ENCODE results near the gene RNF31. TPM values are rescaled to one million over a fixed set of nuclear protein-coding genes. Genes with fewer than 3 reads are reported as not detected.

RNF31 gene
- total and polyA plus RNA-seq, 2 donors (not counting 3 experiments of a cell fraction or from before 2014, with no cell fraction given): 32.3 to 69.7 TPM

DNA sequence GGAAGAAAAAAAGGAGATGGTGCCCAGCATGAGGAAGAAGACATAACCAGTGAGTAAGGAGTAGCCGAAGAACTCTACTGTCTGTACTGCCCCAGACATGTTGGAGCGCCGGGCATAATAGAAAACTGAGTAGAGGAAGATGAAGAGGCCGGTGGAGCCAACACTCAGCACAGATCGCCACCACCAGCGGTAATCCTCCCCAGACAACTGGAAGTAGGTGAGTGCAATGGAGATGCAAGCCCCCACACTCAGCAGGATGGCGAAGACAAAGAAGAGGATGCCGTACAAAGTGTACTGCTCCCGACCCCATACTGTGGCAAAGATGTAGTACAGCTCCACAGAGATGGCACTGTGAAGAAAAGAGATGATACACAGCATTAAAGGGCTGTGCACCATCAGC lies 42.2 kb downstream of the RNF31 start:
- no peaks in the 10 kb centered on the region for H3K9me1 ChIP-seq (replicated peaks; ENCODE audit: control insufficient read depth, extremely low read depth, insufficient read depth, low read length)
- CTCF ChIA-PET: interaction anchor here (1.0 to 1.6 kb wide), 4 partner anchors 24 to 108 kb away, joined by 3 to 6 read pairs (median 4); partner anchors contain the start of genes CHMP4A, IRF9 and MDP1
- H2AFZ ChIP-seq (ENCODE audit: low read depth, low read length): no peak overlapping the region
- DNase-seq (ENCODE audit: low read depth, low spot score): no peak
- BruUV-seq (replicated peaks): no TSS peak
- intact Hi-C loops (cut with micrococcal nuclease): loop anchor here (2.0 kb wide), 4 partner anchors 29 to 107 kb away; partner anchors contain the start of genes DCAF11, IRF9, NRL and PSME2
- peaks cover 8% of the 10 kb centered on the region for H3K4me1 ChIP-seq (ENCODE audit: control insufficient read depth, extremely low read depth, insufficient read depth, low read length)
- no peak overlapping the region for H3K4me3 ChIP-seq (replicated peaks in 1 of 3; ENCODE audit: insufficient read depth in 1 of 3, low read depth in 1 of 3, low read length in 3 of 3)
- peaks cover 24% of the 10 kb centered on the region for H3K79me2 ChIP-seq (ENCODE audit: control insufficient read depth, insufficient read depth, low read length)
- no peak overlapping the region for H3K27ac ChIP-seq (ENCODE audit: insufficient read depth, low read depth, low read length)
- no peaks in the 10 kb centered on the region for H3K27me3 ChIP-seq (ENCODE audit: control insufficient read depth in 2 of 2, insufficient read depth in 2 of 2, low read length in 2 of 2)
- POLR2A ChIA-PET: interaction anchor here (1.0 kb wide), 1 partner anchor 24 kb away, joined by 5 read pairs; the partner anchor contains the start of gene CHMP4A
- peaks cover 5 to 31% of the 10 kb centered on the region in 2 experiments for H3K36me3 ChIP-seq (ENCODE audit: control insufficient read depth in 2 of 2, extremely low read depth in 1 of 2, insufficient read depth in 2 of 2, low read length in 2 of 2)
- H3K9me3 ChIP-seq (replicated peaks; ENCODE audit: control insufficient read depth, insufficient read depth, low read length): no peaks in the 10 kb centered on the region
- TF ChIP-seq, protein P1, sequence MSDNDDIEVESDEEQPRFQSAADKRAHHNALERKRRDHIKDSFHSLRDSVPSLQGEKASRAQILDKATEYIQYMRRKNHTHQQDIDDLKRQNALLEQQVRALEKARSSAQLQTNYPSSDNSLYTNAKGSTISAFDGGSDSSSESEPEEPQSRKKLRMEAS (IDR thresholded peaks at IDR 0.05; ENCODE audit: insufficient read depth, insufficient read length): no peak
- no peak for TF ChIP-seq GATA2 (IDR thresholded peaks at IDR 0.05; ENCODE audit: insufficient read depth, insufficient read length, low read depth, low read length)
- no peak for TF ChIP-seq JUN (IDR thresholded peaks at IDR 0.05; ENCODE audit: borderline replicate concordance, insufficient read depth, insufficient read length, low read depth)
- TF ChIP-seq POLR2AphosphoS5 (IDR thresholded peaks at IDR 0.05; ENCODE audit: insufficient read depth, low read depth, low read length): no peak
- TF ChIP-seq, protein P2, sequence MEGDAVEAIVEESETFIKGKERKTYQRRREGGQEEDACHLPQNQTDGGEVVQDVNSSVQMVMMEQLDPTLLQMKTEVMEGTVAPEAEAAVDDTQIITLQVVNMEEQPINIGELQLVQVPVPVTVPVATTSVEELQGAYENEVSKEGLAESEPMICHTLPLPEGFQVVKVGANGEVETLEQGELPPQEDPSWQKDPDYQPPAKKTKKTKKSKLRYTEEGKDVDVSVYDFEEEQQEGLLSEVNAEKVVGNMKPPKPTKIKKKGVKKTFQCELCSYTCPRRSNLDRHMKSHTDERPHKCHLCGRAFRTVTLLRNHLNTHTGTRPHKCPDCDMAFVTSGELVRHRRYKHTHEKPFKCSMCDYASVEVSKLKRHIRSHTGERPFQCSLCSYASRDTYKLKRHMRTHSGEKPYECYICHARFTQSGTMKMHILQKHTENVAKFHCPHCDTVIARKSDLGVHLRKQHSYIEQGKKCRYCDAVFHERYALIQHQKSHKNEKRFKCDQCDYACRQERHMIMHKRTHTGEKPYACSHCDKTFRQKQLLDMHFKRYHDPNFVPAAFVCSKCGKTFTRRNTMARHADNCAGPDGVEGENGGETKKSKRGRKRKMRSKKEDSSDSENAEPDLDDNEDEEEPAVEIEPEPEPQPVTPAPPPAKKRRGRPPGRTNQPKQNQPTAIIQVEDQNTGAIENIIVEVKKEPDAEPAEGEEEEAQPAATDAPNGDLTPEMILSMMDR (IDR thresholded peaks at IDR 0.05; ENCODE audit: extremely low read depth in 1 of 2, insufficient read depth in 1 of 2, low read depth in 1 of 2, low read length in 2 of 2): no peak
- TF ChIP-seq FOS (IDR thresholded peaks at IDR 0.05; ENCODE audit: borderline replicate concordance, insufficient read depth, low read length): no peak
- no peak for TF ChIP-seq MYC (IDR thresholded peaks at IDR 0.05; ENCODE audit: low read depth, low read length)
- no peak for TF ChIP-seq POLR2A (IDR thresholded peaks at IDR 0.05; ENCODE audit: low read depth, low read length)
- TF ChIP-seq EZH2 (IDR thresholded peaks at IDR 0.05; ENCODE audit: borderline replicate concordance, low read depth, low read length, severe bottlenecking): no peak
- peak overlapping the region; percentile 14 for H3K9ac ChIP-seq (replicated peaks; ENCODE audit: extremely low read depth, insufficient read depth, low read length)
- FAIRE-seq: no peak
- no peaks in the 10 kb centered on the region for H4K20me1 ChIP-seq (replicated peaks; ENCODE audit: control insufficient read depth, extremely low read depth, insufficient read depth, low read length)
- dilution Hi-C loops (cut with MboI; ENCODE audit: extremely low pct_ligation_motif_present, low sequenced_read_pairs): no loop called here
- no peak overlapping the region for H3K4me2 ChIP-seq (ENCODE audit: insufficient read depth, low read length)
